ENCODE data around the gene SWI5. TPM values are rescaled to one million over a fixed set of nuclear protein-coding genes. Genes with fewer than 3 reads are reported as not detected.

SWI5 gene
- total and polyA plus RNA-seq, 9 of the 15 experiments (the other 6 are each of a cell fraction or from before 2014, with no cell fraction given): 62.8 to 133 (median 95.9) TPM

- TF ChIP-seq ERF (CRISPR knock-in tag; IDR thresholded peaks at IDR 0.05): no peak
Observed at GRCh38 chr9:128298535-128299482, 22.7 kb downstream of the SWI5 start (continued).

- Histone ChIP-seq H3K9ac (ENCODE audit: insufficient read depth in 1 of 2, low read depth in 2 of 2, low read length in 2 of 2) (peak overlapping the region in 1 of 2 experiments; percentile 56; a peak in 1 of 4 replicates), H3K79me2 (ENCODE audit: control insufficient read depth, insufficient read depth, low read length) (no peaks in the 10 kb centered on the region), H3K9me1 (ENCODE audit: control insufficient read depth, insufficient read depth, low read length) (no peaks in the 10 kb centered on the region), H3K36me3 (ENCODE audit: control insufficient read depth, insufficient read depth, low read length) (peaks cover 13% of the 10 kb centered on the region), H3K27ac (ENCODE audit: extremely low read depth, low read depth, low read length) (no peak overlapping the region), H3K4me1 (replicated peaks in 1 of 2; ENCODE audit: control insufficient read depth in 2 of 2, insufficient read depth in 2 of 2, low read length in 2 of 2) (peaks cover 23 to 37% of the 10 kb centered on the region in 2 experiments), H3K27me3 (ENCODE audit: control insufficient read depth in 2 of 2, insufficient read depth in 2 of 2, low read length in 2 of 2) (no peaks in the 10 kb centered on the region), H4K20me1 (replicated peaks; ENCODE audit: control insufficient read depth, insufficient read depth, low read length) (no peaks in the 10 kb centered on the region), H3K4me3 (no peak overlapping the region), H3K9me3 (replicated peaks; ENCODE audit: control insufficient read depth, insufficient read depth, low read depth, low read length) (no peaks in the 10 kb centered on the region), H3K4me2 (ENCODE audit: insufficient read depth, low read length) (no peak overlapping the region), H2AFZ (ENCODE audit: low read depth, low read length) (no peak overlapping the region)
- WGBS (ENCODE audit: insufficient coverage, low coverage, missing lambda C conversion rate): 67% methylated on average over 9 of the region's 9 CpGs
- FAIRE-seq (no peak), DNase-seq (ENCODE audit: extremely low read depth in 1 of 4, low spot score in 3 of 4) (no peak), ATAC-seq (no peak)
- no TSS peak for BruUV-seq (replicated peaks)
- ChIA-PET POLR2A (interaction anchor here (0.7 to 2.2 kb wide), 15 partner anchors 8 to 385 kb away, joined by 3 to 17 read pairs (median 5); partner anchors contain the start of genes SET and TRUB2), CTCF (ENCODE audit: low intra/inter-chr PET ratio) (no interaction called here)
- in situ Hi-C loops (cut with MboI): no loop called here
- intact Hi-C loops (cut with micrococcal nuclease): no loop called here
- TF ChIP-seq THRB (CRISPR knock-in tag; conservative IDR thresholded peaks at IDR 0.05) (0 out of 2 replicates have a peak, but pooled peaks have one; percentile 8), GTF2E2 (tag; IDR thresholded peaks at IDR 0.05) (no peak), SIX5 (IDR thresholded peaks at IDR 0.05; ENCODE audit: borderline replicate concordance in 1 of 2, insufficient read depth in 1 of 2, low read depth in 1 of 2, low read length in 2 of 2) (no peak), CEBPB (tag; IDR thresholded peaks at IDR 0.05) (peak; percentile 72), HDAC8 (tag; IDR thresholded peaks at IDR 0.05) (no peak)
Observed at GRCh38 chr9:128304136-128304970, 28.3 kb downstream of the SWI5 start.
